ENCODE measurements around the gene STAM. TPM values are rescaled to one million over a fixed set of nuclear protein-coding genes. Genes with fewer than 3 reads are reported as not detected.

Gene STAM
- total and polyA plus RNA-seq, 2 donors (not counting 3 experiments of a cell fraction or from before 2014, with no cell fraction given), result 17.7 to 20.0 TPM

GRCh38 chr10:17756557-17757217, 112.7 kb downstream of the STAM start:
- Histone ChIP-seq H3K27ac (ENCODE audit: insufficient read depth, low read depth, low read length) (no peak overlapping the region), H4K20me1 (replicated peaks; ENCODE audit: control insufficient read depth, extremely low read depth, insufficient read depth, low read length) (no peaks in the 10 kb centered on the region), H3K9ac (replicated peaks; ENCODE audit: extremely low read depth, insufficient read depth, low read length) (no peak overlapping the region), H3K36me3 (ENCODE audit: control insufficient read depth in 2 of 2, extremely low read depth in 1 of 2, insufficient read depth in 2 of 2, low read length in 2 of 2) (no peaks in the 10 kb centered on the region), H2AFZ (ENCODE audit: low read depth, low read length) (peak overlapping the region; percentile 34), H3K27me3 (ENCODE audit: control insufficient read depth in 2 of 2, insufficient read depth in 2 of 2, low read length in 2 of 2) (no peaks in the 10 kb centered on the region), H3K79me2 (ENCODE audit: control insufficient read depth, insufficient read depth, low read length) (no peaks in the 10 kb centered on the region), H3K9me1 (replicated peaks; ENCODE audit: control insufficient read depth, extremely low read depth, insufficient read depth, low read length) (no peaks in the 10 kb centered on the region), H3K4me3 (replicated peaks in 1 of 3; ENCODE audit: insufficient read depth in 1 of 3, low read depth in 1 of 3, low read length in 3 of 3) (no peak overlapping the region), H3K4me1 (ENCODE audit: control insufficient read depth, extremely low read depth, insufficient read depth, low read length) (peaks cover 3% of the 10 kb centered on the region), H3K9me3 (replicated peaks; ENCODE audit: control insufficient read depth, insufficient read depth, low read length) (no peaks in the 10 kb centered on the region), H3K4me2 (ENCODE audit: insufficient read depth, low read length) (no peak overlapping the region)
- dilution Hi-C loops (cut with MboI; ENCODE audit: extremely low pct_ligation_motif_present, low sequenced_read_pairs), result no loop called here
- no TSS peak for BruUV-seq (replicated peaks)
- TF ChIP-seq GATA2 (IDR thresholded peaks at IDR 0.05; ENCODE audit: insufficient read depth, insufficient read length, low read depth, low read length) (no peak), CTCF (IDR thresholded peaks at IDR 0.05; ENCODE audit: extremely low read depth in 1 of 2, insufficient read depth in 1 of 2, low read depth in 1 of 2, low read length in 2 of 2) (no peak), MYC (IDR thresholded peaks at IDR 0.05; ENCODE audit: low read depth, low read length) (no peak), EZH2 (IDR thresholded peaks at IDR 0.05; ENCODE audit: borderline replicate concordance, low read depth, low read length, severe bottlenecking) (no peak), POLR2A (IDR thresholded peaks at IDR 0.05; ENCODE audit: low read depth, low read length) (no peak)
- POLR2A ChIA-PET, result no interaction called here
- FAIRE-seq (no peak), DNase-seq (ENCODE audit: low read depth, low spot score) (no peak)
- intact Hi-C loops (cut with micrococcal nuclease), result no loop called here
- CTCF ChIA-PET, result interaction anchor here (1.0 to 1.6 kb wide), 3 partner anchors 11 to 29 kb away, joined by 3 to 5 read pairs (median 4); no protein-coding TSS in a partner anchor

GRCh38 chr10:17758200-17758599, 114.2 kb downstream of the STAM start:
- FAIRE-seq, result peak; percentile 58

More at GRCh38 chr10:17758200-17758599, 114.2 kb downstream of the STAM start:
- H3K27me3 ChIP-seq (ENCODE audit: control insufficient read depth in 2 of 2, insufficient read depth in 2 of 2, low read length in 2 of 2), result no peaks in the 10 kb centered on the region
- no TSS peak for BruUV-seq (replicated peaks)
- H3K4me3 ChIP-seq (replicated peaks in 1 of 3; ENCODE audit: insufficient read depth in 1 of 3, low read depth in 1 of 3, low read length in 3 of 3), result no peak overlapping the region
- no peak overlapping the region for H3K9ac ChIP-seq (replicated peaks; ENCODE audit: extremely low read depth, insufficient read depth, low read length)
- no peak overlapping the region for H3K4me2 ChIP-seq (ENCODE audit: insufficient read depth, low read length)
- no peak overlapping the region for H3K27ac ChIP-seq (ENCODE audit: insufficient read depth, low read depth, low read length)
- peak; percentile 57 for DNase-seq (ENCODE audit: low read depth, low spot score)
- no peaks in the 10 kb centered on the region for H3K9me3 ChIP-seq (replicated peaks; ENCODE audit: control insufficient read depth, insufficient read depth, low read length)
- no peaks in the 10 kb centered on the region for H4K20me1 ChIP-seq (replicated peaks; ENCODE audit: control insufficient read depth, extremely low read depth, insufficient read depth, low read length)
- H3K79me2 ChIP-seq (ENCODE audit: control insufficient read depth, insufficient read depth, low read length), result no peaks in the 10 kb centered on the region
- no peak overlapping the region for H2AFZ ChIP-seq (ENCODE audit: low read depth, low read length)
- H3K36me3 ChIP-seq (ENCODE audit: control insufficient read depth in 2 of 2, extremely low read depth in 1 of 2, insufficient read depth in 2 of 2, low read length in 2 of 2), result no peaks in the 10 kb centered on the region
- H3K4me1 ChIP-seq (ENCODE audit: control insufficient read depth, extremely low read depth, insufficient read depth, low read length), result peaks cover 3% of the 10 kb centered on the region
- H3K9me1 ChIP-seq (replicated peaks; ENCODE audit: control insufficient read depth, extremely low read depth, insufficient read depth, low read length), result no peaks in the 10 kb centered on the region
- intact Hi-C loops (cut with micrococcal nuclease), result no loop called here
- ChIA-PET CTCF (interaction anchor here (0.9 to 1.5 kb wide), 4 partner anchors 14 to 29 kb away, joined by 3 to 8 read pairs (median 4); no protein-coding TSS in a partner anchor), POLR2A (no interaction called here)
- TF ChIP-seq JUN (IDR thresholded peaks at IDR 0.05; ENCODE audit: borderline replicate concordance, insufficient read depth, insufficient read length, low read depth) (peak; percentile 20), GATA2 (IDR thresholded peaks at IDR 0.05; ENCODE audit: insufficient read depth, insufficient read length, low read depth, low read length) (no peak)
- dilution Hi-C loops (cut with MboI; ENCODE audit: extremely low pct_ligation_motif_present, low sequenced_read_pairs), result no loop called here
